ENCODE data around the gene NCKAP5.

DNA sequence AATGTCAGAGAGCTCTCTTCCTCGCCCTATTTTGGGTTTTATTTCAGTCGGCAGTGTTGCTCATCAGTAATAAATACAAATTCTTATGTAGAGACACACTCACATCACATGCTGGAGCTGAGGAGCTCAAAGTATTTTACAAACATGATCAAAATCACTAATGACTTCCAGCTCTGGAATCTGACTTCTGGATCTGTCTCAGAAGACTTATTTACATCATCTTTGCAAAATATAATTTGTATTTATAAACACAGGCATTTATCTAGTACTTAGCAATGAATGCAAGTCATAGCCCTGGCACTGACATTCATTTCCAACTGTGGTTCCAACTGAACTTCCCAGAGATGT is 327.1 kb downstream of the NCKAP5 start:
- TF ChIP-seq, protein P1, sequence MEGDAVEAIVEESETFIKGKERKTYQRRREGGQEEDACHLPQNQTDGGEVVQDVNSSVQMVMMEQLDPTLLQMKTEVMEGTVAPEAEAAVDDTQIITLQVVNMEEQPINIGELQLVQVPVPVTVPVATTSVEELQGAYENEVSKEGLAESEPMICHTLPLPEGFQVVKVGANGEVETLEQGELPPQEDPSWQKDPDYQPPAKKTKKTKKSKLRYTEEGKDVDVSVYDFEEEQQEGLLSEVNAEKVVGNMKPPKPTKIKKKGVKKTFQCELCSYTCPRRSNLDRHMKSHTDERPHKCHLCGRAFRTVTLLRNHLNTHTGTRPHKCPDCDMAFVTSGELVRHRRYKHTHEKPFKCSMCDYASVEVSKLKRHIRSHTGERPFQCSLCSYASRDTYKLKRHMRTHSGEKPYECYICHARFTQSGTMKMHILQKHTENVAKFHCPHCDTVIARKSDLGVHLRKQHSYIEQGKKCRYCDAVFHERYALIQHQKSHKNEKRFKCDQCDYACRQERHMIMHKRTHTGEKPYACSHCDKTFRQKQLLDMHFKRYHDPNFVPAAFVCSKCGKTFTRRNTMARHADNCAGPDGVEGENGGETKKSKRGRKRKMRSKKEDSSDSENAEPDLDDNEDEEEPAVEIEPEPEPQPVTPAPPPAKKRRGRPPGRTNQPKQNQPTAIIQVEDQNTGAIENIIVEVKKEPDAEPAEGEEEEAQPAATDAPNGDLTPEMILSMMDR (IDR thresholded peaks at IDR 0.05): no peak
- TF ChIP-seq POLR2A (IDR thresholded peaks at IDR 0.05): no peak

All from prostate gland (tissue), 2 donors.